GM18505 (cell line): ENCODE measurements around the gene NLGN1.
"Not testable (repeated sequence)": the region's sequence is repeated elsewhere in the genome, so short reads cannot be mapped to it uniquely, and the experiment has no call there.

ENCODE experiments used
- ATAC-seq: cut with Tn5 transposase; IDR thresholded peaks from one replicate; pipeline ENCODE4 v1.9.1; 2021; ENCODE audit not compliant: unreplicated experiment
- POLR2A ChIP-seq: IDR thresholded peaks from 4 replicates; pipeline ENCODE4 v1.6.1; 2011; ENCODE audit warnings: borderline replicate concordance; ENCODE audit not compliant: insufficient read depth, insufficient read length; ENCODE audit errors: extremely low read depth

Gene NLGN1

GRCh38 chr3:173567997-173568396 is 170.5 kb downstream of the NLGN1 start:
- no peak for ATAC-seq
- no peak for TF ChIP-seq POLR2A

- no peak for TF ChIP-seq POLR2A
These were observed 171.1 kb downstream of the NLGN1 start for GRCh38 chr3:173568623-173569022.

GRCh38 chr3:173583496-173583895 is 186.0 kb downstream of the NLGN1 start:
- ATAC-seq = no peak
- TF ChIP-seq POLR2A = no peak

More at GRCh38 chr3:173568623-173569022, 171.1 kb downstream of the NLGN1 start:
- no peak for ATAC-seq

GRCh38 chr3:173584093-173584837 is 186.7 kb downstream of the NLGN1 start:
- no peak for TF ChIP-seq POLR2A
- no peak for ATAC-seq

GRCh38 chr3:173584838-173585831 is 187.6 kb downstream of the NLGN1 start:
- no peak for ATAC-seq
- no peak for TF ChIP-seq POLR2A

- no peak for ATAC-seq
- TF ChIP-seq POLR2A = no peak
These were observed 188.6 kb downstream of the NLGN1 start for GRCh38 chr3:173586166-173586565.

- ATAC-seq = no peak
- TF ChIP-seq POLR2A = no peak
These were observed 189.5 kb downstream of the NLGN1 start for GRCh38 chr3:173587055-173587454.

- TF ChIP-seq POLR2A = no peak
- ATAC-seq = no peak
These were observed 191.0 kb downstream of the NLGN1 start for GRCh38 chr3:173588556-173588955.

GRCh38 chr3:173589116-173589515 is 191.6 kb downstream of the NLGN1 start:
- TF ChIP-seq POLR2A = no peak
- ATAC-seq = no peak

GRCh38 chr3:173591401-173591800 is 193.9 kb downstream of the NLGN1 start:
- TF ChIP-seq POLR2A = no peak
- ATAC-seq = no peak

- not testable (repeated sequence) for ATAC-seq
These were observed 197.3 kb downstream of the NLGN1 start for GRCh38 chr3:173594881-173595280.

GRCh38 chr3:173599673-173600072 is 202.1 kb downstream of the NLGN1 start:
- no peak for TF ChIP-seq POLR2A
- ATAC-seq = no peak

GRCh38 chr3:173614522-173614921 is 217.0 kb downstream of the NLGN1 start:
- no peak for ATAC-seq
- TF ChIP-seq POLR2A = no peak

GRCh38 chr3:173615661-173616060 is 218.1 kb downstream of the NLGN1 start:
- no peak for ATAC-seq

GRCh38 chr3:173617490-173617889 is 219.9 kb downstream of the NLGN1 start:
- ATAC-seq = no peak
- TF ChIP-seq POLR2A = no peak

More at GRCh38 chr3:173615661-173616060, 218.1 kb downstream of the NLGN1 start:
- TF ChIP-seq POLR2A = no peak

- no peak for ATAC-seq
- TF ChIP-seq POLR2A = no peak
These were observed 220.6 kb downstream of the NLGN1 start for GRCh38 chr3:173618148-173618547.
